K562 (cell line): ENCODE measurements around the gene MAPKAPK2. TPM values are rescaled to one million over a fixed set of nuclear protein-coding genes. Genes with fewer than 3 reads are reported as not detected.
A peak's percentile ranks its signal among the peaks of the same experiment; 100 is the strongest.

ENCODE experiments used
- ARID1B ChIP-seq: fragments of 450-650 bp; IDR thresholded peaks from 2 replicates; pipeline ENCODE4 v1.6.1; 2016; ENCODE audit warnings: antibody characterized with exemption, mild to moderate bottlenecking, inconsistent platforms
- C11orf30 ChIP-seq: fragments of 450-650 bp; IDR thresholded peaks from 2 replicates; pipeline ENCODE4 v1.6.1; 2016; ENCODE audit warnings: low read depth, mild to moderate bottlenecking
- ELF1 ChIP-seq: fragments of 200-800 bp; sonication (Bioruptor generic); IDR thresholded peaks from 2 replicates; pipeline ENCODE4 v1.6.1; 2016; ENCODE audit warnings: missing genetic modification characterization, missing compliant biosample characterization
- ELK1 ChIP-seq: sonication (generic); formaldehyde crosslinking; IDR thresholded peaks from 2 replicates; pipeline ENCODE4 v1.8.1; 2022; ENCODE audit warnings: missing genetic modification reagents
- ESRRA ChIP-seq: fragments of 450-650 bp; IDR thresholded peaks from 2 replicates; pipeline ENCODE4 v1.6.1; 2014; ENCODE audit warnings: low read depth, mild to moderate bottlenecking, moderate library complexity, borderline replicate concordance
- FOXJ3 ChIP-seq: sonication (generic); formaldehyde crosslinking; IDR thresholded peaks from 2 replicates; pipeline ENCODE4 v1.4.0; 2020; ENCODE audit warnings: mild to moderate bottlenecking, missing genetic modification reagents
- HDAC1 ChIP-seq, 2 experiments: fragments of 450-650 bp; IDR thresholded peaks; 2 replicates each; pipeline ENCODE4 v1.6.1; 2016 to 2017; ENCODE audit warnings: inconsistent platforms in 1 of 2, mild to moderate bottlenecking in 1 of 2, moderate library complexity in 1 of 2
- HDAC6 ChIP-seq: IDR thresholded peaks from 2 replicates; pipeline ENCODE4 v1.6.1; 2012; ENCODE audit warnings: low read depth, mild to moderate bottlenecking, control low read depth, inconsistent platforms, low read length, moderate library complexity
- MAFF ChIP-seq: IDR thresholded peaks from 2 replicates; pipeline ENCODE4 v1.6.1; 2012; ENCODE audit warnings: low read length, improper control_type of control experiment
- MAFK ChIP-seq: IDR thresholded peaks from 2 replicates; pipeline ENCODE4 v1.6.1; 2011; ENCODE audit warnings: low read length, improper control_type of control experiment
- NEUROD1 ChIP-seq: fragments of 150-350 bp; IDR thresholded peaks from 2 replicates; pipeline ENCODE4 v1.6.1; 2014; ENCODE audit warnings: borderline replicate concordance, low read length, low read depth; ENCODE audit not compliant: partially characterized antibody
- SETDB1 ChIP-seq: IDR thresholded peaks from one replicate; pipeline ENCODE4 v1.6.1; 2012; ENCODE audit warnings: low read length, control low read depth, inconsistent platforms
- SLC30A9 ChIP-seq: fragments of 250-450 bp; sonication (Bioruptor Pico); IDR thresholded peaks from 2 replicates; pipeline ENCODE4 v1.8.0; 2022; ENCODE audit warnings: mild to moderate bottlenecking, moderate library complexity
- SMARCA4 ChIP-seq: fragments of 450-650 bp; IDR thresholded peaks from 2 replicates; pipeline ENCODE4 v1.6.1; 2016
- SMARCE1 ChIP-seq: fragments of 450-650 bp; IDR thresholded peaks from 2 replicates; pipeline ENCODE4 v1.7.1; 2016; ENCODE audit warnings: mild to moderate bottlenecking
- XRCC4 ChIP-seq: IDR thresholded peaks from one replicate; pipeline ENCODE4 v1.6.1; 2011; ENCODE audit not compliant: insufficient read depth, insufficient read length; ENCODE audit errors: extremely low read depth
- ZBTB40 ChIP-seq, 2 experiments: fragments of 450-650 bp in 1 of 2; sonication (generic) in 1 of 2; formaldehyde crosslinking in 1 of 2; IDR thresholded peaks; 2 replicates each; pipeline versions ENCODE4 v1.7.1 to v1.9.0; 2016 to 2022; ENCODE audit warnings: inconsistent platforms in 1 of 2, mild to moderate bottlenecking in 1 of 2, missing genetic modification reagents in 1 of 2
- ZNF316 ChIP-seq: fragments of 450-650 bp; IDR thresholded peaks from 2 replicates; pipeline ENCODE4 v1.6.1; 2016
- polyA plus RNA-seq, 8 experiments: library from polyadenylated mRNA; depleted of rRNA in 4 of 8; stranded (reverse) in 5 of 8; unstranded in 3 of 8; fragments of >200 nt; fragmentation: Nextera tagmentation in 2 of 8; fragmentation: Illumina TruSeq in 1 of 8; extraction: Ambion mirVana in 2 of 8; extraction: Trizol in 1 of 8; gene quantifications; 2 replicates each; pipeline versions ENCODE4 v1.2.1 to v1.2.3, GENCODE V29; 2011 to 2014; ENCODE audit warnings: inconsistent platforms in 1 of 8, missing spikeins in 1 of 8
- total RNA-seq, 7 experiments: library from RNA; depleted of rRNA in 6 of 7; stranded (reverse); fragments of >200 nt in 6 of 7; fragmentation: Illumina TruSeq in 2 of 7; extraction: Trizol in 2 of 7; gene quantifications; 2 replicates each; pipeline versions ENCODE4 v1.2.1 to v1.2.3, GENCODE V29; 2011 to 2021; ENCODE audit warnings: low replicate concordance in 1 of 7

MAPKAPK2 gene
- total and polyA plus RNA-seq, 9 of the 15 experiments (the other 6 are each of a cell fraction or from before 2014, with no cell fraction given) = 0.63 to 94.2 (median 52.1) TPM

- TF ChIP-seq ZNF316 (peak; percentile 53; the same call in 1 of the 2 replicates), ZBTB40 (IDR thresholded peaks at IDR 0.05) (peak; percentile 44; the same call in 1 of the 2 replicates), ZBTB40 (CRISPR knock-in tag; IDR thresholded peaks at IDR 0.05) (no peak), ELK1 (CRISPR knock-in tag) (no peak), HDAC6 (no peak), FOXJ3 (CRISPR knock-in tag) (no peak), ESRRA (no peak), C11orf30 (peak; percentile 80), SMARCA4 (peak; percentile 39; the same call in 1 of the 2 replicates), HDAC1 (IDR thresholded peaks at IDR 0.05) (0 out of 4 replicates have a peak, but pooled peaks of 1 of the 2 experiments have one; percentile 31), SLC30A9 (CRISPR knock-in tag) (no peak), SETDB1 (peak; percentile 42), MAFK (peak; percentile 30; the same call in 1 of the 2 replicates), SMARCE1 (peak; percentile 50; the same call in 1 of the 2 replicates), NEUROD1 (peak; percentile 22), ELF1 (tag) (peak; percentile 47; the same call in 1 of the 2 replicates), ARID1B (peak; percentile 16; the same call in 1 of the 2 replicates), XRCC4 (no peak), MAFF (peak; percentile 30; the same call in 1 of the 2 replicates)
Observed at GRCh38 chr1:206770531-206771337, 86.0 kb downstream of the MAPKAPK2 start, which contains the start of gene IL19 (continued).
